Tibial nerve (tissue), 3 donors: ENCODE data around the gene CIZ1.

Experiments
- POLR2A ChIP-seq, 2 donors: fragments of 450-650 bp; IDR thresholded peaks; one replicate each; pipeline ENCODE4 v1.6.1; 2017; ENCODE audit warnings: antibody characterized with exemption in 2 of 2, mild to moderate bottlenecking in 2 of 2, moderate library complexity in 2 of 2
- TF ChIP-seq, protein P1 (sequence below), 5 experiments: fragments of 200-600 bp in 3 of 5; fragments of 450-650 bp in 2 of 5; sonication (generic) in 3 of 5; IDR thresholded peaks; one replicate each; pipeline ENCODE4 v1.5.1; 2016 to 2019; ENCODE audit warnings: antibody characterized with exemption in 5 of 5, mild to moderate bottlenecking in 3 of 5, moderate library complexity in 2 of 5

DNA sequence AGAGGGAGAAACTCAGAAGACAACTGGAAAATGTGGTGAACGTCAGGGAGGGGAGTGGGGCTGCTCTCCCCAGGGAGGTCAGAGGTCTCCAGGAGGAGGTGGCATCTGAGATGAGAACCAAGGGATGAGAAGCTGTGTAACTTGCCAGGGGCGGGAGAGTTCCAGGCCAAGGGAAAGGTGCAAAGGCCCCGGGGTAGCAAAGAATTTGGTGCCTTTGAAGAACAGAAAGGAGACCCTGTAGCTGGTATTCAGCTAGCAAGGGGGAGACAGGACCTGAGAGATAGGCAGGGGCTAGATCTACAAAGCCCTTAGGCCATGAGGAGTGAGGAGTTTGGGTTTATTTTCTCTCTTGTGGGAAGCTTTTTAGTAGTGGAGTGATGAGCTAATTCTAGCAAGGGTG lies 15.1 kb upstream of the CIZ1 start:
- TF ChIP-seq, protein P1, sequence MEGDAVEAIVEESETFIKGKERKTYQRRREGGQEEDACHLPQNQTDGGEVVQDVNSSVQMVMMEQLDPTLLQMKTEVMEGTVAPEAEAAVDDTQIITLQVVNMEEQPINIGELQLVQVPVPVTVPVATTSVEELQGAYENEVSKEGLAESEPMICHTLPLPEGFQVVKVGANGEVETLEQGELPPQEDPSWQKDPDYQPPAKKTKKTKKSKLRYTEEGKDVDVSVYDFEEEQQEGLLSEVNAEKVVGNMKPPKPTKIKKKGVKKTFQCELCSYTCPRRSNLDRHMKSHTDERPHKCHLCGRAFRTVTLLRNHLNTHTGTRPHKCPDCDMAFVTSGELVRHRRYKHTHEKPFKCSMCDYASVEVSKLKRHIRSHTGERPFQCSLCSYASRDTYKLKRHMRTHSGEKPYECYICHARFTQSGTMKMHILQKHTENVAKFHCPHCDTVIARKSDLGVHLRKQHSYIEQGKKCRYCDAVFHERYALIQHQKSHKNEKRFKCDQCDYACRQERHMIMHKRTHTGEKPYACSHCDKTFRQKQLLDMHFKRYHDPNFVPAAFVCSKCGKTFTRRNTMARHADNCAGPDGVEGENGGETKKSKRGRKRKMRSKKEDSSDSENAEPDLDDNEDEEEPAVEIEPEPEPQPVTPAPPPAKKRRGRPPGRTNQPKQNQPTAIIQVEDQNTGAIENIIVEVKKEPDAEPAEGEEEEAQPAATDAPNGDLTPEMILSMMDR (IDR thresholded peaks at IDR 0.05): no peak
- TF ChIP-seq POLR2A (IDR thresholded peaks at IDR 0.05): no peak
